HUES64 (cell line): ENCODE data around the gene BDH1. TPM values are rescaled to one million over a fixed set of nuclear protein-coding genes. Genes with fewer than 3 reads are reported as not detected.
A peak's percentile ranks its signal among the peaks of the same experiment; 100 is the strongest.
"Not testable (repeated sequence)": the region's sequence is repeated elsewhere in the genome, so short reads cannot be mapped to it uniquely, and the experiment has no call there.

ENCODE experiments used
- H3K27ac ChIP-seq: 2 replicates; pipeline ENCODE4 v1.7.0; 2013; ENCODE audit warnings: low read depth, low read length, inconsistent platforms
- H3K27me3 ChIP-seq: 2 replicates; pipeline ENCODE4 v1.6.1; 2013; ENCODE audit warnings: mild to moderate bottlenecking, low read length; ENCODE audit not compliant: insufficient read depth
- H3K36me3 ChIP-seq: 2 replicates; pipeline ENCODE4 v1.6.1; 2013; ENCODE audit warnings: mild to moderate bottlenecking, low read length; ENCODE audit not compliant: insufficient read depth
- H3K4me1 ChIP-seq: 2 replicates; pipeline ENCODE4 v1.6.1; 2013; ENCODE audit warnings: mild to moderate bottlenecking, low read length, moderate library complexity; ENCODE audit not compliant: insufficient read depth
- H3K4me3 ChIP-seq: 2 replicates; pipeline ENCODE4 v1.5.1; 2013; ENCODE audit warnings: mild to moderate bottlenecking, low read length, moderate library complexity
- H3K9ac ChIP-seq: 2 replicates; pipeline ENCODE4 v1.6.1; 2013; ENCODE audit warnings: mild to moderate bottlenecking, low read depth, low read length
- H3K9me3 ChIP-seq: 2 replicates; pipeline ENCODE4 v1.6.1; 2013; ENCODE audit warnings: low read depth, low read length; ENCODE audit not compliant: insufficient read depth
- WGBS: fragments of 150-250, 120-280 bp; methylation state at CpG from one replicate; pipeline ENCODE4 v1.1.7; 2013; ENCODE audit warnings: missing lambda C conversion rate; 5-methylcytosine and 5-hydroxymethylcytosine counted together
- polyA plus RNA-seq, 2 experiments: library from polyadenylated mRNA; stranded (reverse); fragments of 50-300 nt; gene quantifications; one replicate each; pipeline ENCODE4 v1.2.3, GENCODE V29; 2013

The BDH1 gene, protein sequence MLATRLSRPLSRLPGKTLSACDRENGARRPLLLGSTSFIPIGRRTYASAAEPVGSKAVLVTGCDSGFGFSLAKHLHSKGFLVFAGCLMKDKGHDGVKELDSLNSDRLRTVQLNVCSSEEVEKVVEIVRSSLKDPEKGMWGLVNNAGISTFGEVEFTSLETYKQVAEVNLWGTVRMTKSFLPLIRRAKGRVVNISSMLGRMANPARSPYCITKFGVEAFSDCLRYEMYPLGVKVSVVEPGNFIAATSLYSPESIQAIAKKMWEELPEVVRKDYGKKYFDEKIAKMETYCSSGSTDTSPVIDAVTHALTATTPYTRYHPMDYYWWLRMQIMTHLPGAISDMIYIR
- 15.7 TPM for polyA plus RNA-seq (2013, experiment 1 of 2)
- polyA plus RNA-seq (2013, experiment 2 of 2) = 16.7 TPM

DNA sequence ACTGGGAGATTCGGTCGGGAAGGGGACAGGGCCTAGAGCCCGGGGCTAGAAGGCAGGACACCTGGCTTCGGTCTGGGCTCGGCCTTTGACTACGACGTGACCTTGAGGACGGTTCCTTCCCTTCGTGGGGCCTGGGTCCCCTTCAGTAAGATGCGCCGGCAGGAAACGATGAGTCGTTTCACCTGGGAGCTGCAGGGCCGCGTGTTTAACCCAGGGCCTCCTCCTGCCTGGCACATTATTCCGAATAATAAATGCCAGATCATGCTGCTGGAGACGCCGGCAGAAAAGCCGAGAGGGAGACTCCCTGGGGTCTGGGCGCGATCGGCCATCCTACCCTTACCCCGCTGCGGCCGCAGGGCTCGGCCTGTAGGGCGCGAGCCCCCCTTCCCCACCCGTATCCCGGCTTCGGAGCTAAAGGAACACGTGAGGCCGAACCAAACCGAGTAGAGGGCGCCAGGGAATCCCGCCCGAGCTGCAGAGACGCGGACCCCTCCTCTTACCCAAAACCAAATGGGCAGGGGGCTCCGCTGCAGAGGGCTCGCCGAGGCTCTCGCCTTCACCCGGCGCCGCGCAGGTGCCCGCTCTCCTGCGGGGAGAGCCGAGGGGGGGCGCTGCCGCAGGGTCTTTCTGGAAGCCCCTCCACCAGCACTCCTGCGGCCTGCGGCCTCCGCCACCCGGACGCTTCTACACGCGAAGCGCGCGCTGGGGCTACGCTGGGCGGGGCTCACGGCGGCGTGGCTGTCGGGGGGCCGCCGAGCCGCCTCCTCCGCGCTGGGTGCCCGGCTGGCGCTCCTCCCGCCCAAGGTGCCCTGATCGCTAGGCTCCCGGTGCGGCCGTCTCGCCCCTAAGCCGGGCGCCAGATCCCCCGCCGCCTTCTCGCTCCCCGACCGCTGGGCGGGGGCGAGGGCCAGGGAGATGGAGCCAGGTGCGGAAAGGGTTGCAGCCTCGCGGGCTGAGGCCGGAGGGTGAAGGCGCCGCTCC lies at the start of gene BDH1:
TSS of gene BDH1 (minus strand) at position 688 of the 981 bp plus-strand sequence. CDS start 9,525 bp downstream, outside the sequence.
- no peaks in the 10 kb centered on the region for H3K36me3 ChIP-seq
- peaks cover 21% of the 10 kb centered on the region; the same call in 1 of the 2 replicates for H3K27me3 ChIP-seq
- 1% methylated on average over 96 of the region's 96 CpGs for WGBS
- peaks cover 12% of the 10 kb centered on the region for H3K4me1 ChIP-seq
- no peaks in the 10 kb centered on the region for H3K9me3 ChIP-seq
- peak within 1 kb of the TSS; percentile 65 for H3K4me3 ChIP-seq
- H3K9ac ChIP-seq = peak within 1 kb of the TSS; percentile 62
- H3K27ac ChIP-seq = peak within 1 kb of the TSS; percentile 61; the same call in 1 of the 2 replicates

DNA sequence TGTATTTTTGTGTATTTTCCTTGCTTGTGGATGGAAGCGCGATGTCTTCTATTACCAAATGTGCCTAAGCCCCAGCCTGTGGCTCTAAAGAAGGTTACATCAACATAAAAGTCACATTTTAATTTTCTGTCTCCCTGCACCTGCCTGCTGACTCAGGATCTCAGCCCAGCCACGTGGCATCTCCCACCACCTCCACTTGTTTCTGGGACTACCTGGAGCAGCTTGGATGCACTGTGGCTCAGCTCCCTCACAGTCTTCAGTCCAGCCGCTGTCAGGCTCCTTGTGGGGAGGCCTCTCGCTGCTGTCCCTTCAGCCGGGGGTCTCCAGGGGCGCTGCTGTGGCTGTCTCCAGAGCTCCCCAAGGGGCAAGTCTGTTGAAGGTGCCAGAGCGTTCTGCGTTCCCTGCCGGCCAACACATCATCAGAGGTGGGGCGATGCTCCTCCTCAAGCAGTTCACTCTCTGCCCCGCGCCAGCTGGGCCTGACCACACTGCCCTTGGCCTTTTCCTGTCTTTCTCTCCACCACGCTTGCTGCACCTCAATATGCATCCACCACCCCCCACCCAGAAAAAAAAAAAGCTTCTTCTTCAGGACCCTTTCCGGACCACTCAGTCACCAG lies 47.7 kb upstream of the BDH1 start:
- Histone ChIP-seq H3K36me3 (peaks cover 28% of the 10 kb centered on the region), H3K4me1 (no peaks in the 10 kb centered on the region), H3K27me3 (no peaks in the 10 kb centered on the region), H3K9ac (no peak overlapping the region), H3K4me3 (no peak overlapping the region), H3K27ac (no peak overlapping the region), H3K9me3 (no peaks in the 10 kb centered on the region)
- 96% methylated on average over 15 of the region's 15 CpGs for WGBS

DNA sequence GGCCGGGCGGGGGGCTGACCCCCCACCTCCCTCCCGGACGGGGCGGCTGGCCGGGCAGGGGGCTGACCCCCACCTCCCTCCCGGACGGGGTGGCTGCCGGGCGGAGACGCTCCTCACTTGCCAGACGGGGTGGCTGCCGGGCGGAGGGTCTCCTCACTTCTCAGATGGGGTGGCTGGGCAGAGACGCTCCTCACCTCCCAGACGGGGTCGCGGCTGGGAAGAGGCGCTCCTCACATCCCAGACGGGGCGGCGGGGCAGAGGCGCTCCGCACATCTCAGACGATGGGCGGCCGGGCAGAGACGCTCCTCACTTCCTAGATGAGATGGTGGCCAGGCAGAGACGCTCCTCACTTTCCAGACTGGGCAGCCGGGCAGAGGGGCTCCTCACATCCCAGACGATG lies 46.6 kb upstream of the BDH1 start:
- 96% methylated on average over 28 of the region's 31 CpGs for WGBS
- not testable (repeated sequence) for H3K9ac ChIP-seq, H3K9me3 ChIP-seq, H3K27me3 ChIP-seq, H3K4me3 ChIP-seq, H3K27ac ChIP-seq, H3K4me1 ChIP-seq
- H3K36me3 ChIP-seq = peaks cover 18% of the 10 kb centered on the region

DNA sequence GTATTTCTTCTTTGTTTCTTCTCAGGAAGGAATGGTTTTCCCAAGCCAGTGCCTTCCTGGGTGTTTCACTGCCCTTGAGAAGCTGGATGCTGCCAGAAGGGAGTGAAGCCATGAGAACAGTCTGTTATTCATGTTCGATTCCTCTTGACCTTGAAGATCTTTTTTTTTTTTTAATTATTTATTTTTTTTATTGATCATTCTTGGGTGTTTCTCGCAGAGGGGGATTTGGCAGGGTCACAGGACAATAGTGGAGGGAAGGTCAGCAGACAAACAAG lies 45.7 kb upstream of the BDH1 start:
- H3K9me3 ChIP-seq, H3K4me1 ChIP-seq, H3K27ac ChIP-seq, H3K4me3 ChIP-seq, H3K36me3 ChIP-seq, H3K9ac ChIP-seq, H3K27me3 ChIP-seq: not testable (repeated sequence)
- WGBS = 100% methylated on average over 1 of the region's 2 CpGs

DNA sequence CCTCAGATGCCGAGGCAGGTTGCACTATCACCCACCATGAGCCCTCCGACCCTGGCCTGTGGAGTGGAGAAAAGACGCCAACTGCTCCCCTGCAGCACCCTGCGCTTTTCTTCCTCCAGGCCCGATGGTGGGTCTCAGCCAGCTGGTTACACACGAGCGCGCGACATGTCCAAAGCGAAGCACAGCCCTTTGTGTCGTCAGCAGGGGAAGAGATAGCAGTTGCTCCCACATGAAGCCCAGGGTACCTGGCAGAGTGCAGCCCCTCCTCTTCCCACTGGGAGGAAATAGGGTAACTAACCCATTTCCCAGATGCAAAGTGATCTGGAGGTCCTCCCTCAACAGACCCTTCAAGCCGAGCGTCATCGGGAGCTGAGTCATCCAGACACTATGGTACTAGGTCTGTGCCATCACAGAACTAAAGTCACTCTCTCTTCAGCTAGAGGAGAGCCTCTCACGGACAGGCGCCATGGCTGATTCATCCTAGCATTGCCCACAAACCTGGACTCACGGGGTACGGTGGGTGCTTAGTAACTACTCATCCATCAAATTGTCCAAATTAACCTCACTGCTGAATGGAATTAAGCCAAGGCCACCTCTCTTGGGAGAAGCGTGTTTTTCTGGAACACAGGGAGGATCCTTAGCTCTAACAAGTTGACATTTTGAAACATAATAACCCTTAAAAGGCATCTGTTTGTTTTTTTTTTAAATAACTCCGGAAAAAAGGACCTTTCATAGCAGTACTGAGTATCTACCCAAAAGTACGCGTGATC lies 45.2 kb upstream of the BDH1 start:
- H3K9ac ChIP-seq = no peak overlapping the region
- no peak overlapping the region for H3K27ac ChIP-seq
- no peaks in the 10 kb centered on the region for H3K9me3 ChIP-seq
- no peaks in the 10 kb centered on the region for H3K4me1 ChIP-seq
- H3K27me3 ChIP-seq = no peaks in the 10 kb centered on the region
- no peak overlapping the region for H3K4me3 ChIP-seq
- H3K36me3 ChIP-seq = peaks cover 4% of the 10 kb centered on the region; the same call in 1 of the 2 replicates
- WGBS = 95% methylated on average over 22 of the region's 22 CpGs

DNA sequence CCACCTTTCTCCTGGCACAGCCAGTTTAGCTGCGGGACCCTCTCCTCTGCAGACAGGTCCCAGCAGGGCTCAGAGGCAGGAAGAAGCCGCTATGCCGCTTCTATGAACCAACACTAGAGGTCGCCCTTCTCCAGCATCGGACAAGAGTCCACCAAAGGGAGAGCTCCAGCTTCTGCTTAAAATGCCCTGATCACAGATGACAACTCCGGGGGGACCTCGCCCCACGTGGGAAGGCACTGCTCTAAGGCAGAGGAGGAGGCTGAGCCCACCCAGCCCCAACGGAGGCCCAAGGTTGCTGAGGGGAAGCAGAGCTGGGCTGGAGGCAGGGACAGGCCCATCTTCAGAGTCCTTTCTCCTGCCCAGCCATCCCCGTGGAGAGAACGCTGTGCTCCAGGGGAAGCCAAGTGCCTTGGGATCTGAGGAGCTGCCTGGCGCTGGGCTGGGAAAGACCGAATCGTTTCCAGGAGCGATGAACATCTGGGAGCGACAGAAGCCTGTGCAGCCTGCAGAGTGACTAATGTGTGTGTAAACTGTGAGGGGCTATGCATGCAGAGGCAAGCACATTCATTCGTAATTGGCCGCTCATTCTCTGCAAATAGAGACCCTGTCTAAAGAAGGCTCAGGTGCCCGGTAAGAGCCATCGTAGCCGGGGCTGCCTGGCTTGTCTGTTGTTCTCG lies 43.5 kb upstream of the BDH1 start:
- H3K27ac ChIP-seq = no peak overlapping the region
- no peak overlapping the region for H3K4me3 ChIP-seq
- no peak overlapping the region for H3K9ac ChIP-seq
- H3K9me3 ChIP-seq = no peaks in the 10 kb centered on the region
- H3K27me3 ChIP-seq = no peaks in the 10 kb centered on the region
- 36% methylated on average over 22 of the region's 22 CpGs for WGBS
- peaks cover 3% of the 10 kb centered on the region; the same call in 1 of the 2 replicates for H3K36me3 ChIP-seq
- no peaks in the 10 kb centered on the region for H3K4me1 ChIP-seq

DNA sequence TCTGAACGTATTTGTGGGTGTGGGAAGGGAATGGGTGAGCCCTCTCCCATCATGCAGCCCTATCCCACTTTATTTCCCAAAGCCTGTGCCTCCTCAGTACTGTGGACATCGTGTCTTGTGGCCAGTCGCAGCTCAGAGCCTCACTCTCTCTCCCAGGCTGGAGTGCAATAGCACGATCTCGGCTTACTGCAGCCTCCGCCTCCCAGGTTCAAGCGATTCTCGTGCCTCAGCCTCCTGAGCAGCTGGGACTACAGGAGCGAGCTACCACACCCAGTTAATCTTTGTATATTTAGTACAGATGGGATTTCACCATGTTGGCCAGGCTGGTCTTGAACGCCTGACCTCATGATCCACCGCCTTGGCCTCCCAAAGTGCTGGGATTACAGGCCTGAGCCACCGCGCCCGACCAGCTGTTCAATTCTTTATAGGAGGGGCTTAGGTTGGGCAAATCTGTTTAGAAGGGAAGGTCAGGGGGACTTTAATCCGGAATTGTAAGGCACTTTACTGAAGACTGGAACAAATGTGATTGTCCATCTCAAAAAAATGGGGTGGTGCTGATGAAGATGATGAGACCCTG lies 42.7 kb upstream of the BDH1 start:
- H3K4me1 ChIP-seq = no peaks in the 10 kb centered on the region
- no peaks in the 10 kb centered on the region for H3K9me3 ChIP-seq
- 88% methylated on average over 14 of the region's 15 CpGs for WGBS
- no peak overlapping the region for H3K4me3 ChIP-seq
- no peaks in the 10 kb centered on the region for H3K27me3 ChIP-seq
- H3K27ac ChIP-seq = no peak overlapping the region
- no peak overlapping the region for H3K9ac ChIP-seq
- H3K36me3 ChIP-seq = peaks cover 3% of the 10 kb centered on the region; the same call in 1 of the 2 replicates

DNA sequence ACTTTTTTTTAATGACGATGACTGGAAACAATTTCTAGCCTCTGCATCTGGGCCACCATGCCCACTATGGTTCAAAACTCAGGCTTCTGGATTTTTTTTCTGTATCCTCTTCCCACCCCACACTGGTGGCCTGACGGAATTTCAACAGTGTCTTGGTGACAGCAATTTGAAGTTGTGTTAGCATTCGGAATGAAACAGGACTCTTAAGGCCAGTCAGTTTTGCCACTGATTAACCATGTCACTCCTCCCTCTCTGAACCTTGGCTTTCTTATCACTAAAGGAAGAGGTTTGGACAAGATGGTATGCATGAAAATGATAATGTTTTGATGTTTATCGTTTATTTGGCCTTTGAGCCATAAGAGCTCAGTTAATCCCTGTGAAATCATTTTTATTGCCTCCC lies 41.6 kb upstream of the BDH1 start:
- Histone ChIP-seq H3K27me3 (no peaks in the 10 kb centered on the region), H3K4me1 (peaks cover 4% of the 10 kb centered on the region; the same call in 1 of the 2 replicates), H3K9me3 (no peaks in the 10 kb centered on the region), H3K9ac (no peak overlapping the region), H3K27ac (no peak overlapping the region), H3K36me3 (no peaks in the 10 kb centered on the region), H3K4me3 (no peak overlapping the region)
- 89% methylated on average over 4 of the region's 4 CpGs for WGBS

DNA sequence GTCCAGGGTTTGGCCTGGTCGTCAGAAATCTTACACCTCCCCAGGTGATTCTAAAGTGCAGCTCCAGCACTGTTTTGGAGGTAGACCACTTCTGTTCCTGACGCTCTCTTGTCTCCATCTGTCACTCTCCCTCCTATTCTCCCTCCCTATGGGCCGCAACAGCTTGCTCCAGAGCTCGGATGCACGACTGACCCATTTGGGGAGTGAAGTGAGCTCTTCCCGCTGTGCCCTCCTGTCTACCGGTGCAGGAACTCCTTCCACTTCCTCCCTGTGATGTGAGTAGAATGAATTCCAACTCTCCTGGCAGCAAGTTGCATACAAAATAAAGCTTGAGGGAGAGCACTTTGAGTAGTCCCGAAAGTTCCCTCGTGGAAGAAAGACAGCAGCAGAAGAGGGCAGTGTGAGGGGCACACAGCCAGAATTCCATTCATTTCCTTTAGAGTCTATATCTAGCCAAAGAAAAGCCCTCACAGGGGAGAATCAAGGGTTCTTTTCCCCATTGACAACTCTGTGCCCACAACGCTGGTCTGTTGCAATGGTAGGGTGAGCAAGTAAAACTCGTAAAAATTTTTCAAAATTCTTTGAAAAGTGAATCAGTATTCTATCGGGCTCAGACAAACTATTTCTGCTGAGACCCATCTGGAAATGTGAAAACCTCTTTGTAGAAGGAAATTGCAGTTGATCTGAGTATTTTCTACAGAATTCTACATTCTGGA lies 39.9 kb upstream of the BDH1 start:
- WGBS = 80% methylated on average over 12 of the region's 12 CpGs
- no peaks in the 10 kb centered on the region for H3K9me3 ChIP-seq
- no peaks in the 10 kb centered on the region for H3K27me3 ChIP-seq
- no peak overlapping the region for H3K4me3 ChIP-seq
- H3K27ac ChIP-seq = no peak overlapping the region
- H3K9ac ChIP-seq = no peak overlapping the region
- peaks cover 4% of the 10 kb centered on the region; the same call in 1 of the 2 replicates for H3K4me1 ChIP-seq
- H3K36me3 ChIP-seq = no peaks in the 10 kb centered on the region
